ENCODE results near the gene METTL25.

GRCh38 chr12:82504409-82504808 lies 146.1 kb downstream of the METTL25 start:
- TF ChIP-seq POLR2A (IDR thresholded peaks at IDR 0.05): no peak
- TF ChIP-seq CTCF (IDR thresholded peaks at IDR 0.05): no peak
